GM12801 (cell line): Measurements from ENCODE around the gene TMCC1.

Experiments
- CTCF ChIP-seq: IDR thresholded peaks from one replicate; pipeline ENCODE4 v1.5.1; 2011; ENCODE audit warnings: control low read depth; ENCODE audit not compliant: insufficient read length; ENCODE audit errors: extremely low read depth

The TMCC1 gene

GRCh38 chr3:129718201-129718600 is 175.3 kb downstream of the TMCC1 start:
- no peak for TF ChIP-seq CTCF

GRCh38 chr3:129715854-129716253 is 177.7 kb downstream of the TMCC1 start:
- no peak for TF ChIP-seq CTCF

- no peak for TF ChIP-seq CTCF
Measured at GRCh38 chr3:129708328-129708861, 185.1 kb downstream of the TMCC1 start.

- TF ChIP-seq CTCF, result no peak
Measured at GRCh38 chr3:129705274-129705673, 188.2 kb downstream of the TMCC1 start.

- no peak for TF ChIP-seq CTCF
Measured at GRCh38 chr3:129703913-129704312, 189.6 kb downstream of the TMCC1 start.

- no peak for TF ChIP-seq CTCF
Measured at GRCh38 chr3:129702934-129703712, 190.4 kb downstream of the TMCC1 start.

- no peak for TF ChIP-seq CTCF
Measured at GRCh38 chr3:129701161-129701560, 192.3 kb downstream of the TMCC1 start.
